WTC11 (cell line): ENCODE results near the gene MAZ. TPM values are rescaled to one million over a fixed set of nuclear protein-coding genes. Genes with fewer than 3 reads are reported as not detected.

ENCODE experiments used
- ATAC-seq: fragments of 200-7000 bp; cut with Tn5 transposase; 2 replicates; pipeline ENCODE4 v1.10.0; 2021; ENCODE audit warnings: mild to moderate bottlenecking, moderate library complexity
- CTCF ChIA-PET: fragments of 300-600 bp; sonication (Branson Sonifier 250); formaldehyde crosslinking; loops from one replicate; lab custom pipeline; 2021; ENCODE audit warnings: antibody characterized with exemption; lab: Charles Lee
- POLR2A ChIA-PET: fragments of 350-600 bp; sonication (Branson Sonifier 250); formaldehyde crosslinking; loops from one replicate; lab custom pipeline; 2021; ENCODE audit warnings: antibody characterized with exemption; lab: Charles Lee
- DNase-seq: peaks from one replicate; pipeline ENCODE4 v3.0.0; 2021; ENCODE audit warnings: low spot score
- H3K27ac Mint-ChIP-seq: 2 replicates; pipeline ENCODE4 v1.8.0; 2021; ENCODE audit warnings: mixed read lengths
- H3K27me3 Mint-ChIP-seq: 2 replicates; pipeline ENCODE4 v1.8.0; 2021; ENCODE audit warnings: low read depth, mild to moderate bottlenecking, moderate library complexity, mixed read lengths
- H3K36me3 Mint-ChIP-seq: 2 replicates; pipeline ENCODE4 v1.8.0; 2021; ENCODE audit warnings: mixed read lengths
- H3K4me1 Mint-ChIP-seq: 2 replicates; pipeline ENCODE4 v1.8.0; 2022; ENCODE audit warnings: mixed read lengths
- H3K4me3 Mint-ChIP-seq: 2 replicates; pipeline ENCODE4 v1.8.0; 2021; ENCODE audit warnings: mild to moderate bottlenecking, moderate library complexity, mixed read lengths
- H3K9me3 Mint-ChIP-seq: 2 replicates; pipeline ENCODE4 v1.8.0; 2021; ENCODE audit warnings: mixed read lengths
- CREB1 ChIP-seq: sonication (generic); formaldehyde crosslinking; IDR thresholded peaks from 2 replicates; pipeline ENCODE4 v1.8.0; 2023; ENCODE audit warnings: mild to moderate bottlenecking, missing genetic modification reagents
- CREM ChIP-seq: sonication (generic); formaldehyde crosslinking; IDR thresholded peaks from 2 replicates; pipeline ENCODE4 v1.8.1; 2022; ENCODE audit warnings: mild to moderate bottlenecking, missing genetic modification reagents, moderate library complexity
- ELF4 ChIP-seq: sonication (generic); formaldehyde crosslinking; IDR thresholded peaks from 2 replicates; pipeline ENCODE4 v1.8.1; 2022; ENCODE audit warnings: low read depth, mild to moderate bottlenecking, moderate library complexity, missing genetic modification reagents
- EMX1 ChIP-seq: fragments of 250-450 bp; sonication (Bioruptor Pico); IDR thresholded peaks from 2 replicates; pipeline ENCODE4 v1.8.0; 2021; ENCODE audit warnings: mild to moderate bottlenecking
- FOXJ3 ChIP-seq: sonication (generic); formaldehyde crosslinking; IDR thresholded peaks from 2 replicates; pipeline ENCODE4 v1.9.0; 2021; ENCODE audit warnings: missing genetic modification reagents, mild to moderate bottlenecking, borderline replicate concordance
- FOXK1 ChIP-seq: sonication (generic); formaldehyde crosslinking; IDR thresholded peaks from 2 replicates; pipeline ENCODE4 v1.8.0; 2022; ENCODE audit warnings: mild to moderate bottlenecking, moderate library complexity, missing genetic modification reagents
- GRHL2 ChIP-seq: fragments of 250-450 bp; sonication (Bioruptor Pico); IDR thresholded peaks from 2 replicates; pipeline ENCODE4 v1.8.0; 2022; ENCODE audit warnings: mild to moderate bottlenecking, moderate library complexity; ENCODE audit not compliant: insufficient replicate concordance, severe bottlenecking
- GTF2I ChIP-seq: fragments of 250-450 bp; sonication (Bioruptor Pico); conservative IDR thresholded peaks from 2 replicates; pipeline ENCODE4 v1.4.0; 2021; ENCODE audit warnings: mild to moderate bottlenecking
- NFATC4 ChIP-seq: fragments of 250-450 bp; sonication (Bioruptor Pico); IDR thresholded peaks from 2 replicates; pipeline ENCODE4 v1.9.0; 2021; ENCODE audit warnings: mild to moderate bottlenecking
- OVOL2 ChIP-seq: fragments of 250-450 bp; sonication (Bioruptor Pico); IDR thresholded peaks from 2 replicates; pipeline ENCODE4 v1.9.0; 2021; ENCODE audit warnings: mild to moderate bottlenecking, borderline replicate concordance
- RORB ChIP-seq: fragments of 250-450 bp; sonication (Bioruptor Pico); IDR thresholded peaks from 2 replicates; pipeline ENCODE4 v1.9.0; 2021; ENCODE audit warnings: mild to moderate bottlenecking
- SOX15 ChIP-seq: fragments of 250-450 bp; sonication (Bioruptor Pico); IDR thresholded peaks from 2 replicates; pipeline ENCODE4 v1.9.0; 2021; ENCODE audit warnings: mild to moderate bottlenecking
- SP1 ChIP-seq: sonication (generic); formaldehyde crosslinking; conservative IDR thresholded peaks from 2 replicates; pipeline ENCODE4 v1.8.1; 2022; ENCODE audit warnings: missing genetic modification reagents
- ZNF423 ChIP-seq: fragments of 250-450 bp; sonication (Bioruptor Pico); IDR thresholded peaks from 2 replicates; pipeline ENCODE4 v2.1.2; 2022; ENCODE audit warnings: mild to moderate bottlenecking, moderate library complexity
- total RNA-seq: library from RNA; stranded (reverse); gene quantifications from 3 replicates; pipeline ENCODE4 v1.2.3, GENCODE V29; 2021
- TF ChIP-seq, protein P1 (sequence below): sonication (generic); formaldehyde crosslinking; IDR thresholded peaks from 2 replicates; pipeline ENCODE4 v1.8.0; 2023; ENCODE audit warnings: missing genetic modification reagents
- TF ChIP-seq, protein P2 (sequence below): sonication (generic); formaldehyde crosslinking; IDR thresholded peaks from 2 replicates; pipeline ENCODE4 v1.8.1; 2023; ENCODE audit warnings: mild to moderate bottlenecking, missing genetic modification reagents, borderline replicate concordance
- TF ChIP-seq, protein P3 (sequence below): sonication (generic); formaldehyde crosslinking; IDR thresholded peaks from 2 replicates; pipeline ENCODE4 v1.8.1; 2022; ENCODE audit warnings: missing genetic modification reagents, borderline replicate concordance
- TF ChIP-seq, protein P4 (sequence below): sonication (generic); formaldehyde crosslinking; IDR thresholded peaks from 2 replicates; pipeline ENCODE4 v1.8.1; 2023; ENCODE audit warnings: mild to moderate bottlenecking, missing genetic modification reagents

Gene MAZ
- total RNA-seq, 1 experiment from 2014 or later = 405 TPM

DNA sequence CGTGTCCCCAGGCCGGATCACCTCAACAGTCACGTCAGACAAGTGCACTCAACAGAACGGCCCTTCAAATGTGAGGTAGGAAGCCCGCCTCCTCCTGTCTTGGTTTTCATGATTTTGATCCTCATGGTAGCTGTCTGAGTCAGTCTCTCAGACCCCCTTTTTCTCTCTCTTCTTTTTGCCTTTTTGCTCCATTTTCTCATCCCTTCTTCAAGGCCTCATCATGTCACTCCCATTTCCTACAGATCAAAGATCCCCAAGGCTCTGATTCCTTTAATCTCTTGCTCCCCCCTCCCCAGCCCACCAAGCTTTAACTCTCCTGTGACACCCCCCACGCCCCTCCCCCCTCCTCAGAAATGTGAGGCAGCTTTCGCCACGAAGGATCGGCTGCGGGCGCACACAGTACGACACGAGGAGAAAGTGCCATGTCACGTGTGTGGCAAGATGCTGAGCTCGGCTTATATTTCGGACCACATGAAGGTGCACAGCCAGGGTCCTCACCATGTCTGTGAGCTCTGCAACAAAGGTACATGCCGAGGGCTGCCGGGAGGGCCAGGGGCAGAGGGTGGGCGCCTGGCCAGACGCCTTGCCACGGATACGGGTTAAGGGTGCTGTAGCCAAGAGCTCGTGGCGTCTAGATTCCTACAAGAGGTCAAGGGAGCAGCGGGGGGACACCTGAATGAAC is 2.0 kb downstream of the MAZ start:
- ChIA-PET CTCF (interaction anchor here (0.8 to 3.3 kb wide), 13 partner anchors 8 to 257 kb away, joined by 3 to 33 read pairs (median 10); partner anchors contain the start of genes ALDOA, ASPHD1, CDIPT and KIF22), POLR2A (interaction anchor here (0.6 to 2.4 kb wide), 6 partner anchors 8 to 239 kb away, joined by 3 to 12 read pairs (median 4); partner anchors contain the start of genes ASPHD1, CDIPT and PAGR1)
- peak overlapping the region; percentile 88 for H3K4me3 Mint-ChIP-seq
- H3K4me1 Mint-ChIP-seq = peaks cover 51% of the 10 kb centered on the region
- peak overlapping the region; percentile 97 for H3K27ac Mint-ChIP-seq
- H3K27me3 Mint-ChIP-seq = no peaks in the 10 kb centered on the region
- ATAC-seq (no peak), DNase-seq (no peak)
- H3K9me3 Mint-ChIP-seq = no peaks in the 10 kb centered on the region
- peaks cover 10% of the 10 kb centered on the region for H3K36me3 Mint-ChIP-seq
- TF ChIP-seq, protein P1, sequence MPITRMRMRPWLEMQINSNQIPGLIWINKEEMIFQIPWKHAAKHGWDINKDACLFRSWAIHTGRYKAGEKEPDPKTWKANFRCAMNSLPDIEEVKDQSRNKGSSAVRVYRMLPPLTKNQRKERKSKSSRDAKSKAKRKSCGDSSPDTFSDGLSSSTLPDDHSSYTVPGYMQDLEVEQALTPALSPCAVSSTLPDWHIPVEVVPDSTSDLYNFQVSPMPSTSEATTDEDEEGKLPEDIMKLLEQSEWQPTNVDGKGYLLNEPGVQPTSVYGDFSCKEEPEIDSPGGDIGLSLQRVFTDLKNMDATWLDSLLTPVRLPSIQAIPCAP = no peak
- TF ChIP-seq, protein P2, sequence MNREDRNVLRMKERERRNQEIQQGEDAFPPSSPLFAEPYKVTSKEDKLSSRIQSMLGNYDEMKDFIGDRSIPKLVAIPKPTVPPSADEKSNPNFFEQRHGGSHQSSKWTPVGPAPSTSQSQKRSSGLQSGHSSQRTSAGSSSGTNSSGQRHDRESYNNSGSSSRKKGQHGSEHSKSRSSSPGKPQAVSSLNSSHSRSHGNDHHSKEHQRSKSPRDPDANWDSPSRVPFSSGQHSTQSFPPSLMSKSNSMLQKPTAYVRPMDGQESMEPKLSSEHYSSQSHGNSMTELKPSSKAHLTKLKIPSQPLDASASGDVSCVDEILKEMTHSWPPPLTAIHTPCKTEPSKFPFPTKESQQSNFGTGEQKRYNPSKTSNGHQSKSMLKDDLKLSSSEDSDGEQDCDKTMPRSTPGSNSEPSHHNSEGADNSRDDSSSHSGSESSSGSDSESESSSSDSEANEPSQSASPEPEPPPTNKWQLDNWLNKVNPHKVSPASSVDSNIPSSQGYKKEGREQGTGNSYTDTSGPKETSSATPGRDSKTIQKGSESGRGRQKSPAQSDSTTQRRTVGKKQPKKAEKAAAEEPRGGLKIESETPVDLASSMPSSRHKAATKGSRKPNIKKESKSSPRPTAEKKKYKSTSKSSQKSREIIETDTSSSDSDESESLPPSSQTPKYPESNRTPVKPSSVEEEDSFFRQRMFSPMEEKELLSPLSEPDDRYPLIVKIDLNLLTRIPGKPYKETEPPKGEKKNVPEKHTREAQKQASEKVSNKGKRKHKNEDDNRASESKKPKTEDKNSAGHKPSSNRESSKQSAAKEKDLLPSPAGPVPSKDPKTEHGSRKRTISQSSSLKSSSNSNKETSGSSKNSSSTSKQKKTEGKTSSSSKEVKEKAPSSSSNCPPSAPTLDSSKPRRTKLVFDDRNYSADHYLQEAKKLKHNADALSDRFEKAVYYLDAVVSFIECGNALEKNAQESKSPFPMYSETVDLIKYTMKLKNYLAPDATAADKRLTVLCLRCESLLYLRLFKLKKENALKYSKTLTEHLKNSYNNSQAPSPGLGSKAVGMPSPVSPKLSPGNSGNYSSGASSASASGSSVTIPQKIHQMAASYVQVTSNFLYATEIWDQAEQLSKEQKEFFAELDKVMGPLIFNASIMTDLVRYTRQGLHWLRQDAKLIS (CRISPR knock-in tag) = no peak
- TF ChIP-seq CREB1 (CRISPR knock-in tag) (no peak), EMX1 (no peak), ZNF423 (no peak), ELF4 (no peak), GTF2I (CRISPR knock-in tag) (no peak), NFATC4 (CRISPR knock-in tag) (no peak), SP1 (no peak), GRHL2 (CRISPR knock-in tag) (no peak), RORB (CRISPR knock-in tag) (no peak)
- TF ChIP-seq, protein P3, sequence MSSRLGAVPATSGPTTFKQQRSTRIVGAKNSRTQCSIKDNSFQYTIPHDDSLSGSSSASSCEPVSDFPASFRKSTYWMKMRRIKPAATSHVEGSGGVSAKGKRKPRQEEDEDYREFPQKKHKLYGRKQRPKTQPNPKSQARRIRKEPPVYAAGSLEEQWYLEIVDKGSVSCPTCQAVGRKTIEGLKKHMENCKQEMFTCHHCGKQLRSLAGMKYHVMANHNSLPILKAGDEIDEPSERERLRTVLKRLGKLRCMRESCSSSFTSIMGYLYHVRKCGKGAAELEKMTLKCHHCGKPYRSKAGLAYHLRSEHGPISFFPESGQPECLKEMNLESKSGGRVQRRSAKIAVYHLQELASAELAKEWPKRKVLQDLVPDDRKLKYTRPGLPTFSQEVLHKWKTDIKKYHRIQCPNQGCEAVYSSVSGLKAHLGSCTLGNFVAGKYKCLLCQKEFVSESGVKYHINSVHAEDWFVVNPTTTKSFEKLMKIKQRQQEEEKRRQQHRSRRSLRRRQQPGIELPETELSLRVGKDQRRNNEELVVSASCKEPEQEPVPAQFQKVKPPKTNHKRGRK (CRISPR knock-in tag) = no peak

DNA sequence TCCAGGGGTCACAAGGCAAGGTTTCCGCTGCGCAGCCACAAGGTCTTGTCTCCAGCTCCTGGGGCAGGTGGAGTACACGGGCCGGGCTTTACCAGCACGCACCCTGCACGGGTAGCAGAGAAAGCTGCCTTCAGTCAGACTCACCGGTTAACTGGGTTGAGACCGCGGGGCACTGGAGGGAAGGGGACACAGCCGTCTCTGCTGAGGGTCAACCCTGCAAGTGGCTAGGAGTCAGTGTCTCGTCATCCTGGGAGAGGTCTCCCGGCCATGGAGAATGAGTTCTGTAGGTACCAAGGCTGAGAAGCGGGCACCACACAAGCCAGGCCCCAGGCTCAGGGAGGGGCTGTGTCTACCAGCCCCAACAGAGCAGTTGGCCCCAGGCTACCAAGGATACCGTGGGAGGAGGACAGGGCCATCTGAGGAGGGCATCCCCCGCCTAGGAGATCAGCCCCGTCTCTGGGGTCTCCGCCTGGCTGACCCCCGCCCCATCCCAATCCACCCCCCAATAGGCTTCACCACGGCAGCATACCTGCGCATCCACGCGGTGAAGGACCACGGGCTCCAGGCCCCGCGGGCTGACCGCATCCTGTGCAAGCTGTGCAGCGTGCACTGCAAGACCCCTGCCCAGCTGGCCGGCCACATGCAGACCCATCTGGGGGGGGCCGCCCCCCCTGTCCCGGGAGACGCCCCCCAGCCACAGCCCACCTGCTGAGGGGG is 2.9 kb downstream of the MAZ start:
- CTCF ChIA-PET = interaction anchor here (0.7 to 3.3 kb wide), 5 partner anchors 19 to 223 kb away, joined by 4 to 32 read pairs (median 16); partner anchors contain the start of genes ASPHD1, KIF22, SEZ6L2 and TLCD3B
- Mint-ChIP-seq H3K4me3 (peak overlapping the region; percentile 88), H3K27me3 (no peaks in the 10 kb centered on the region), H3K36me3 (peaks cover 10% of the 10 kb centered on the region), H3K27ac (peak overlapping the region; percentile 27; the same call in 1 of the 2 replicates)
- TF ChIP-seq SOX15 (CRISPR knock-in tag) = no peak
- no peak for TF ChIP-seq GTF2I (CRISPR knock-in tag)
- TF ChIP-seq NFATC4 (CRISPR knock-in tag) = no peak
- TF ChIP-seq FOXJ3 = no peak
- TF ChIP-seq CREM = no peak
- TF ChIP-seq FOXK1 (CRISPR knock-in tag) = no peak
- TF ChIP-seq, protein P4, sequence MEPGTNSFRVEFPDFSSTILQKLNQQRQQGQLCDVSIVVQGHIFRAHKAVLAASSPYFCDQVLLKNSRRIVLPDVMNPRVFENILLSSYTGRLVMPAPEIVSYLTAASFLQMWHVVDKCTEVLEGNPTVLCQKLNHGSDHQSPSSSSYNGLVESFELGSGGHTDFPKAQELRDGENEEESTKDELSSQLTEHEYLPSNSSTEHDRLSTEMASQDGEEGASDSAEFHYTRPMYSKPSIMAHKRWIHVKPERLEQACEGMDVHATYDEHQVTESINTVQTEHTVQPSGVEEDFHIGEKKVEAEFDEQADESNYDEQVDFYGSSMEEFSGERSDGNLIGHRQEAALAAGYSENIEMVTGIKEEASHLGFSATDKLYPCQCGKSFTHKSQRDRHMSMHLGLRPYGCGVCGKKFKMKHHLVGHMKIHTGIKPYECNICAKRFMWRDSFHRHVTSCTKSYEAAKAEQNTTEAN (CRISPR knock-in tag) = no peak
- TF ChIP-seq OVOL2 (CRISPR knock-in tag) = no peak
- TF ChIP-seq, all 79 proteins: peak for 0
- DNase-seq (no peak), ATAC-seq (no peak)
- H3K4me1 Mint-ChIP-seq = peaks cover 50% of the 10 kb centered on the region
- POLR2A ChIA-PET = interaction anchor here (0.6 to 1.9 kb wide), 3 partner anchors 110 to 239 kb away, joined by 3 to 8 read pairs (median 6); no protein-coding TSS in a partner anchor
- H3K9me3 Mint-ChIP-seq = no peaks in the 10 kb centered on the region
